Epithelial cell of esophagus (primary cell): ENCODE data around the gene ABCC10.

Source experiments
- DNase-seq: peaks from one replicate; pipeline ENCODE4 v3.0.0; 2010; ENCODE audit warnings: low read depth
- H3K4me3 ChIP-seq: 2 replicates; pipeline ENCODE4 v1.5.1; 2011; ENCODE audit warnings: mild to moderate bottlenecking, low read length, control low read depth
- CTCF ChIP-seq: IDR thresholded peaks from 2 replicates; pipeline ENCODE4 v1.5.1; 2011; ENCODE audit warnings: low read depth, mild to moderate bottlenecking, low read length, control low read depth, inconsistent platforms; ENCODE audit not compliant: insufficient read depth; ENCODE audit errors: missing control alignments

Gene ABCC10

GRCh38 chr6:43488667-43489276 is 61.4 kb downstream of the ABCC10 start:
- no peak overlapping the region for H3K4me3 ChIP-seq
- TF ChIP-seq CTCF, result no peak
- no peak for DNase-seq

- no peak overlapping the region for H3K4me3 ChIP-seq
- no peak for TF ChIP-seq CTCF
- no peak for DNase-seq
These were observed 62.1 kb downstream of the ABCC10 start for GRCh38 chr6:43489277-43490072.

DNA sequence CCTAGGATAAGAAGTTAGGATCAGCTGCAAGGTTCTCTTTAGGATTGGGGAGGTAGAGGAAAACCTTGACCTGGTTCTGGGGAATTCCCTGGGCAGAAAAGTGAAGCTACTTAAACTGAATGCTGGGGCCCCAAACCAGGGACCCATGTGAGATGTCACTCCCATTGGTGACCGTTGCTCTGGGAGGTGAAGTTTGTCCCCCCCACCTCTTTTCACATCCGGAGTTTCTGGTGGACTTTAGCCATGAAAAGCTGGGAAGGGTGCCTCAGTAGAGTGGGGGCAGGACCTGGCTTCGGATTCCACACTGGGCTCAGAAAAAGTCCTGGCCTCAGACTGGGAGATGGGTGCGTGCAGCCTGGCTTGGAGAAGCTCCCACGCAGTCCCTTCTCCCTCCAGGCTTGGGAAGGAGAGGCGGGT is 63.2 kb downstream of the ABCC10 start:
- H3K4me3 ChIP-seq, result no peak overlapping the region
- no peak for TF ChIP-seq CTCF
- DNase-seq, result no peak

GRCh38 chr6:43491750-43492661 is 64.7 kb downstream of the ABCC10 start:
- peak; percentile 79 for DNase-seq
- no peak overlapping the region for H3K4me3 ChIP-seq
- TF ChIP-seq CTCF, result no peak

- no peak for TF ChIP-seq CTCF
- no peak for DNase-seq
- H3K4me3 ChIP-seq, result no peak overlapping the region
These were observed 65.3 kb downstream of the ABCC10 start for GRCh38 chr6:43492673-43493072.

GRCh38 chr6:43493230-43493629 is 65.9 kb downstream of the ABCC10 start:
- DNase-seq, result no peak
- peak; percentile 7 for TF ChIP-seq CTCF
- H3K4me3 ChIP-seq, result no peak overlapping the region
